IPS-18c (cell line): ENCODE results near the gene IL1RN.

Source experiments
- H3K4me3 ChIP-seq: 2 replicates; pipeline ENCODE4 v1.7.0; 2013; ENCODE audit warnings: low read depth, mild to moderate bottlenecking, low read length, moderate library complexity; ENCODE audit not compliant: insufficient read depth
- H3K9me3 ChIP-seq: one replicate; pipeline ENCODE4 v1.6.1; 2013; ENCODE audit warnings: mild to moderate bottlenecking, low read length, moderate library complexity; ENCODE audit not compliant: control insufficient read depth, insufficient read depth

Gene IL1RN

GRCh38 chr2:113175042-113175628 is 47.7 kb downstream of the IL1RN start:
- Histone ChIP-seq H3K4me3 (no peak overlapping the region), H3K9me3 (no peaks in the 10 kb centered on the region)

DNA sequence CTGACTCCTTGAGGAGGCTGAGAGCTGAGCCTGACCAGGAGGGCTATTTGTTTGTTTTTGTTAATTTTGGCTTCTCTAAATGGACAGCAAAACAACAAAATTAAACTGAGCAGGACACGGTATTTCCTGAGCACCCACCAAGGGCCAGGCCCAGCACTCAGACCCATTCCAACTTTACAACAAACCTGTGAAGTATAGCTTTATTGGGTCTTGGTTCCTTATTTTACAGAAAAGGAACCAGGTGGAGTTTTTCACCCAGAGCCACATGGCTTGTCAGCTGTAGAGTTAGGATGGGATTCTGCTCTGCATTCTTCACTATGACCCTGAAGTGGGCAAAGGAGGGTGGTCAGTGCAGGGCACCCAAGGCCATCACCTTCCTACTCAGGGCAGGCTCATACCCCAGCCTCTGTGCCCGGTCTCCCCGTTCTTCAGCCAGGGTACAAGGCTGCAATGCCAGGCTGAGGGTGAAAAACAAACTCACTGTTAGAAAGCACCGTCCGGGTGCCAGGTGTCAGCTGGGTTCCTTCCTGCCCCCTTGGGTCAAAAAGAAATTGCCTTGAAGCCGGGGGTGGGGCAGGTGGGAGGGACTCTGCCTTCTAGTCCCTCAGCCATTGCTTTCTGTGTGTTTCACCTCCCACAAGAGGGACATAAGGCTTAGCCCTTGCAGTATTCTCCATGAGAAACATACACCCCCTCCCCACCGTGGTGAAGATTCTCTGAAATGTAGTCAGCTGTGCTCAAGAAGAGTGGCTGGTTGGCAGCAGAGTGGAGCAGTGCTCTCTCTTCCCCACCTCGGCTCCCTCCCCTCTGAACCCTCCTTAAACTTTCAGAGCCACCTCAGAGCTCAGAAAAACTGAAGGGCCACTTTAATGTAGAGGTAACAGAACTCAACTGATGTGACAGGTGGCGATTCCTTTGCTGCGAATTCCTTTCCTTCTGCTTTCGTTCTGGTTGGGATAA is 48.6 kb downstream of the IL1RN start:
- Histone ChIP-seq H3K4me3 (no peak overlapping the region), H3K9me3 (no peaks in the 10 kb centered on the region)

DNA sequence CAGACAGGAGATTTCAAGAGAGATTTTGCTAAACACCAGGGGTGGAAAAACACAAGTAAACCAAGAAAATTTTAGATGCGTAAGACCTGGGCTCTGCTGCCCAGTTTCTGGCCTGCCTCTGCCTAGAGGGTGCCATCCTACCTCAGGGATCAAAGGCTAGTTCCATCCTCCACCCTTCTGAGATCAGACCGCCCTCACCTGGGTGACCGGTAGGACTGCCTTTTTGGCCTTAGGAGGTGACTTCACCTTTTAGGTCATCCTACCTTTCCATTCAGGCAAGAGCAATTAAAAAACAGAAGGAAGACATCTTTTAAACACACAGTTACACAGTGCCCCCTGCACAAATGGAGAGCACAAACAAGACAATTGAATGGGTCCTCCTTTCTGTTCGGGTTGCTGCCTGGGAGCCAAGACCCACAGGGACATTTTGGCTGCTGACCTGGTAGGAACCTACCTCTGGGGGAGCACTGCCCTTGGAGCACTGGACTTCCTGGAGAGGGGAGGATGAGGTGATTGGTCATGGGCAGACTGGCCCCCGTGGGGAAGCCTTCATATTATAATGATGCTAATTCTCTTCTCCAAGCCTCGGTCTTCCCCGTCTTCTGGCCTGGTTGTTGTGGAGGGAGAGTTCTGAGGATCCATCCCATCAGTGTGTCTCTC is 49.4 kb downstream of the IL1RN start:
- no peaks in the 10 kb centered on the region for H3K9me3 ChIP-seq
- H3K4me3 ChIP-seq: no peak overlapping the region

- Histone ChIP-seq H3K9me3 (no peaks in the 10 kb centered on the region), H3K4me3 (no peak overlapping the region)
Observed at GRCh38 chr2:113178069-113178746, 50.8 kb downstream of the IL1RN start.

DNA sequence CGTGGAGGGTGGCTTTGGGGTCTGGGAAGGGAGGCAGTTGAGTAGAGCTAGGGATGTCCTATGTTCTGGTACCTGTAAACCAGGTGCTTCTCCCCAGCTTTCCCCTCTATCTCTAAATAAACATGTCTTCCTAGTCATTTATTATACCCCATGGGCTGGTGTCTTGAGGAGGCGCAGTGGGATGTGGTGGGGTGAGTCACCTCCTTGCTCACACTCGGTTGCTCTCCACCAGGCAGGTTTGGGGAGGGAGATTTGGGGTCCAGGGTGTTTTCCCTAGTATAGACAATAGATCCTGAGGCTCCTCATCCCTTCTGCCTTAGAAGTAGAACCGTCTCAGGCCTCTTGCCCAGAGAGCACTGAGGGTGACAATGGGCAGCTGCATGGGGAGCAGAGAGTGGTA is 51.5 kb downstream of the IL1RN start:
- no peaks in the 10 kb centered on the region for H3K9me3 ChIP-seq
- no peak overlapping the region for H3K4me3 ChIP-seq

DNA sequence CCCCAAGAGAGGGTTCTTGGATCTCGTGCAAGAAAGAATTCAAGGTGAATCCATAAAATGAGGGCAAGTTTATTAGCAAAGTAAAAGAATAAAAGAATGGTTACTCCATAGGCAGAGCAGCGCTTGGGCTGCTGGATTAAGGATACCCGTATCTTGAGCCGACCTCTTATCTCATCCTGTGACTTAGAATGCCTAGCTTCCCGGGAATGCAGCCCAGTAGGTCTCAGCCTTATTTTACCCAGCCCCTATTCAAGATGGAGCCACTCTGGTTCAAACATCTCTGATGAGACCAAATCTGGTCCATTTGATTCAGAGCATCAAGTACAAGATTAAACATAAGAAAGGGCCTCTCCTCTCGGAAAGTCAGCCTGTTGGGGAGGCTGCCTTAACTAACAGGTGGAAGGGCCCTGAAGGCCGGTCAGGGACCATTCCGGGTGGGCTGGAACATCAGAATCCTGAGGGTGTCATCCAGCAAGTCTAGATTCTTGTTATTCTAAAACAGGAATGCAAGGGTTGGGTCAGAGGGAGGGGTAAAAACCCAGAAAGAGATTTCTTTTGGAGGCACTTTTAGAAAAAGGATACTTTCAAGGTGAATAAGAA is 52.1 kb downstream of the IL1RN start:
- Histone ChIP-seq H3K4me3 (no peak overlapping the region), H3K9me3 (no peaks in the 10 kb centered on the region)

- H3K4me3 ChIP-seq: no peak overlapping the region
- no peaks in the 10 kb centered on the region for H3K9me3 ChIP-seq
Observed at GRCh38 chr2:113180131-113180946, 52.9 kb downstream of the IL1RN start.

GRCh38 chr2:113181258-113182051 is 54.1 kb downstream of the IL1RN start:
- no peaks in the 10 kb centered on the region for H3K9me3 ChIP-seq
- H3K4me3 ChIP-seq: no peak overlapping the region

GRCh38 chr2:113182471-113183260 is 55.3 kb downstream of the IL1RN start:
- Histone ChIP-seq H3K9me3 (no peaks in the 10 kb centered on the region), H3K4me3 (no peak overlapping the region)

DNA sequence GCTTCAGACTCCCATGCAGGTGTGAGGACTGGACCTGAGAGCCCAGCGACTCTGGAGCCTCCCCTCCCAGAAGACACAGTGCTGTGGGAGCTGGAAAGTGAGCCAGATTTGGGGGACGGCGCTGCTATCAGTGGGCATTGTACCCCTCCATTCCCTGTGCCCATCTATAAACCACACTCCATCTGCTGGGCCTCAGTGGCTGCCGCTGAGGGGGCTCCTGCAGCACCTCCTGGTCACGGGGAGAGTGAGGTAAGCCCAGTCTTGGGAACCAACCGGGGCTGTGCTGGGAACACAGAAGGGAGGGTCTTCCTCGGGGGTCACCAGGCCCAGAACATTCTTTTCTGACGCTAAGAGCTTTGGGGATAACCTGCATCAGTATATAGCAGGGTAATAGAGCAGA is 55.9 kb downstream of the IL1RN start:
- no peaks in the 10 kb centered on the region for H3K9me3 ChIP-seq
- H3K4me3 ChIP-seq: no peak overlapping the region
